GM12878 (cell line): ENCODE data around the gene ELP1.

Experiments used
- BACH1 ChIP-seq: fragments of 450-650 bp; IDR thresholded peaks from 2 replicates; pipeline ENCODE4 v1.6.1; 2017; ENCODE audit warnings: mild to moderate bottlenecking, borderline replicate concordance
- BRCA1 ChIP-seq: IDR thresholded peaks from 2 replicates; pipeline ENCODE4 v1.6.1; 2011; ENCODE audit warnings: low read depth, low read length, improper control_type of control experiment
- CTCF ChIP-seq, 3 experiments: IDR thresholded peaks in 2 of 3; conservative IDR thresholded peaks in 1 of 3; 2 replicates each; pipeline ENCODE4 v1.5.1; 2011; ENCODE audit warnings: low read depth in 3 of 3, low read length in 3 of 3, mild to moderate bottlenecking in 3 of 3, control low read depth in 2 of 3, moderate library complexity in 2 of 3, inconsistent platforms in 1 of 3, mixed read lengths in 1 of 3; ENCODE audit not compliant: control insufficient read depth in 2 of 3, insufficient read depth in 1 of 3; ENCODE audit errors: extremely low read depth in 1 of 3
- EZH2 ChIP-seq: IDR thresholded peaks from 2 replicates; pipeline ENCODE4 v1.6.1; 2012; ENCODE audit warnings: low read depth, mild to moderate bottlenecking, control low read depth, inconsistent platforms, low read length, borderline replicate concordance; ENCODE audit not compliant: control insufficient read depth
- MTA3 ChIP-seq: IDR thresholded peaks from 2 replicates; pipeline ENCODE4 v1.6.1; 2012; ENCODE audit warnings: low read length, inconsistent platforms, borderline replicate concordance
- MXI1 ChIP-seq: fragments of 150-350 bp; IDR thresholded peaks from 2 replicates; pipeline ENCODE4 v1.6.1; 2011; ENCODE audit warnings: low read depth, mild to moderate bottlenecking, inconsistent platforms, low read length, improper control_type of control experiment
- NR2C2 ChIP-seq: IDR thresholded peaks from 2 replicates; pipeline ENCODE4 v1.6.1; 2011; ENCODE audit warnings: borderline replicate concordance, low read depth; ENCODE audit not compliant: control insufficient read depth, insufficient read length
- ZNF384 ChIP-seq: IDR thresholded peaks from 2 replicates; pipeline ENCODE4 v1.6.1; 2012; ENCODE audit warnings: low read depth, mild to moderate bottlenecking, low read length, improper control_type of control experiment, borderline replicate concordance
- ZSCAN29 ChIP-seq: fragments of 450-650 bp; IDR thresholded peaks from 2 replicates; pipeline ENCODE4 v1.6.1; 2017; ENCODE audit warnings: mild to moderate bottlenecking, moderate library complexity

DNA sequence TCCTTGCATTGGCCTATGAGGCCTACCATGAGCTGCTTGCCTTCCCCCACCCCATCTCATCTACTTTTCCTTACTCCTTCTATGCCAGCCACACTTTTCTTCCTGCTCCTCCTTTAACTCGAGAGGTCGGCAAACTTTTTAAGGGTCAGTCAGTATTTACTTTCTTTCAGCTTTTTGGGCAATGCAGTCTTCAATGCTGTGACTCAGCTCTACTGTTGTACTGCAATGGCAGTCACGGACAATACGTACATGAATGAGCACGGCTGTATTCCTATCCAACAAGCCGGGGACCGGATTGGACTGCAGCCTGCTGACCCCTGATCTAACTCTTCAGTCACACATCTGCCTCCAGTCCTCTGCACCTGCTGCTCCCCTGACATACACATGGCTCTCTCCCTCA is 72.5 kb downstream of the ELP1 start:
- no peak for TF ChIP-seq EZH2
- no peak for TF ChIP-seq CTCF (IDR thresholded peaks at IDR 0.05 in 2 of 3, conservative IDR thresholded peaks at IDR 0.05 in 1 of 3; ENCODE audit: control insufficient read depth in 2 of 3, extremely low read depth in 1 of 3, insufficient read depth in 1 of 3, low read depth in 3 of 3, low read length in 3 of 3)
- TF ChIP-seq MXI1, result no peak
- no peak for TF ChIP-seq BACH1
- no peak for TF ChIP-seq MTA3
- TF ChIP-seq ZSCAN29, result no peak
- TF ChIP-seq NR2C2, result no peak
- no peak for TF ChIP-seq ZNF384
- TF ChIP-seq BRCA1, result no peak
